ENCODE data around the gene AIRE.

The AIRE gene

GRCh38 chr21:44324854-44325107 lies 39.1 kb downstream of the AIRE start:
- no peak for DNase-seq (ENCODE audit: low read depth in 2 of 2)

- no peak for DNase-seq (ENCODE audit: low read depth in 2 of 2)
These were observed 40.0 kb downstream of the AIRE start for GRCh38 chr21:44325386-44326271.

GRCh38 chr21:44326272-44326647 lies 40.6 kb downstream of the AIRE start:
- no peak for DNase-seq (ENCODE audit: low read depth in 2 of 2)

GRCh38 chr21:44326716-44327602 lies 41.3 kb downstream of the AIRE start:
- no peak for DNase-seq (ENCODE audit: low read depth in 2 of 2)

DNA sequence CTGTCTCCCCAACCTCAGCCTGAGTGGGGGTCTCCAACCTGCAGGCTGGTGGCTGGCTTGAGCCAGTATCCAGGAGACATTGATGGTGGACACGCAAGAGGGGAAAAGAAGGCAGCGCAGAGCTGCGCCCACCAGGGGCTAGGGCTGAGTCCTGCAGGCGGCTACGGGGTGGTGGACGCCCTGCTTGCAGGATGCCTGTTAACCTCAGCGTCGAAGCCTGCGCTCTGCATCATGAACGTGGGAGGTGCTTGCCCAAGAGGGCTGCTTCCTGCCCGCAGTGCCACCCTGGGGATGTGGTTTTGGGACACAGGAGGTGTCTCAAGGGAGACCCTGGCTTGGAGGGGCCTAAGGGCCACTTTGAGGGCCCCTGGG lies 41.9 kb downstream of the AIRE start:
- no peak for DNase-seq (ENCODE audit: low read depth in 2 of 2)

GRCh38 chr21:44328242-44328895 lies 42.7 kb downstream of the AIRE start:
- no peak for DNase-seq (ENCODE audit: low read depth in 2 of 2)

DNA sequence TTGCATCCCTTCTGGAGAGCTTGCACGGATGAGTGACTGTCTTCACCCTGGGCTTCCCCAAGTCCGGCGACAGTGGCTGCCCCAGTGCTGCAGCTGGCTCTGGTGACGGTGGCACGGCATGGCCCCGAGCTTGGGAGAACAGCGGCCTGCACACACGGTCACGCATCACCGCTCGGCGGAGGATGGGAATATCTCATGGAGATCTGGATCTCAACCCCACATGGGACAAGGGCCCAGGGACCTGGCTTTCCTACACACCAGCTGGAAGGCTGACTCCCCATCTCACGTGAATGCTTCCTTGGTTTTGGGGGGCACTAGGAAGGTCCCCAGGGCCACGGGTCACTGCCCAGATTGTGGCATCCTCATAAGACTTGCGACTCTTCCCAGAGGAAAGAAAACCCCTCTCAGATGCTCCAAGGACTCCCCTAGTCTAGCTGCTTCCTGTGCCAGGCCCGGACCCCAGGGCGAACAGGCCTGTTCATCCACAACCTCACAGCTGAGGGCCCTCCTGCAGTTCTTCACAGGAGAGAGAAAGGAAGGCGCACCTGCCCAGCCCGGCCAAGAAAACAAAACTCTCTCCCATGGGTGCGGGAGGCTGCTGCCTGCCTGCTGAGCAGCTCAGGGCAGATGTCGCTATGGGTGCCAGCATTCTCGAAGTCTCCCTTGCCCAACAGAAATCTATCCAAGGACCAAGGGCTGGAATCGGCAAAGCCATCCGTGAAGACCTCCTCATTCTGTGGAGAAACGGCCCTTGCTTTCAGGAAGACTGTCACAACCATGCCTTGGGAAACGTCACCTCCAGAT lies 43.6 kb downstream of the AIRE start:
- no peak for DNase-seq (ENCODE audit: low read depth in 2 of 2)

GRCh38 chr21:44329971-44330681 lies 44.5 kb downstream of the AIRE start:
- no peak for DNase-seq (ENCODE audit: low read depth in 2 of 2)

GRCh38 chr21:44330698-44331097 lies 45.0 kb downstream of the AIRE start:
- DNase-seq (ENCODE audit: low read depth in 2 of 2) = no peak

DNA sequence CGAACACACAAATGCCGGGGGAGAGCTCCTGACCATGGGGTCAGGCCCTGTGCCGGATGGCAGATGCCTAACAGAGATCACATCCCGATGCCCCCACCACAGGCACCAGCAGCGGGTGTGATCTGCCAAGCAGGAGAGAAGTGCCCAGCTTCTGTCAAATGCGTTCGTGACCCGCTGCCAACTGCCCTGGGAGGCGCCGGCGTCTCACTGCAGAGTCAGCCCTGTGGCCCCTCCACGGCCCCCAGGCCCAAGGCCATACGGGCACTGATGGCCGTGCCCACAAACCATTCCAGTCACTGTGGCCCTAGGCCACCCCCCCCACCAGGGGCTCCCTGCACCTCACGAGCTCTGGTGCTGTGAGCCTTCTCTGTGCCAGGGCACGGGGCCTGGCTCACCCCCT lies 45.5 kb downstream of the AIRE start:
- DNase-seq (ENCODE audit: low read depth in 2 of 2) = no peak

- no peak for DNase-seq (ENCODE audit: low read depth in 2 of 2)
These were observed 46.1 kb downstream of the AIRE start for GRCh38 chr21:44331650-44332307.

DNA sequence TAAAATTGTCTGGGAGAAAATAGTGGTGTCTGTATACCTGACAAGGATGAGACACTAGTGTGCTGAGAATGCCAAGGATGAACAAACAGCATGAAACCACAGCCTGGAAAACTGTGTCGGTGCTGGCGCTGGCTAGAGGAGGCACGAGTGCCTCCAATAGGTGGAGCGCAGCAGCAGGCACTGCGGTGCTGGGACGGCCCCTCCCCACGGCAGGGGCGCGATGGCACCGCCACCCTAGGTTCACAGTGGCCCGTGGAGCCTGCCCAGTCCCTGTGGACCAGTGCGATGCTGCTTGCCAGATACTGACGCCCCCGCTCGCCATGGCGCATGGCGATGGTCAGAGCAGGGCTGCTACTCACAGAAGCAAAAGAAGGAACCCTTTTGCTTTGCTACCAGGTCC lies 46.7 kb downstream of the AIRE start:
- DNase-seq (ENCODE audit: low read depth in 2 of 2) = no peak

GRCh38 chr21:44332965-44333364 lies 47.3 kb downstream of the AIRE start:
- DNase-seq (ENCODE audit: low read depth in 2 of 2) = no peak

DNA sequence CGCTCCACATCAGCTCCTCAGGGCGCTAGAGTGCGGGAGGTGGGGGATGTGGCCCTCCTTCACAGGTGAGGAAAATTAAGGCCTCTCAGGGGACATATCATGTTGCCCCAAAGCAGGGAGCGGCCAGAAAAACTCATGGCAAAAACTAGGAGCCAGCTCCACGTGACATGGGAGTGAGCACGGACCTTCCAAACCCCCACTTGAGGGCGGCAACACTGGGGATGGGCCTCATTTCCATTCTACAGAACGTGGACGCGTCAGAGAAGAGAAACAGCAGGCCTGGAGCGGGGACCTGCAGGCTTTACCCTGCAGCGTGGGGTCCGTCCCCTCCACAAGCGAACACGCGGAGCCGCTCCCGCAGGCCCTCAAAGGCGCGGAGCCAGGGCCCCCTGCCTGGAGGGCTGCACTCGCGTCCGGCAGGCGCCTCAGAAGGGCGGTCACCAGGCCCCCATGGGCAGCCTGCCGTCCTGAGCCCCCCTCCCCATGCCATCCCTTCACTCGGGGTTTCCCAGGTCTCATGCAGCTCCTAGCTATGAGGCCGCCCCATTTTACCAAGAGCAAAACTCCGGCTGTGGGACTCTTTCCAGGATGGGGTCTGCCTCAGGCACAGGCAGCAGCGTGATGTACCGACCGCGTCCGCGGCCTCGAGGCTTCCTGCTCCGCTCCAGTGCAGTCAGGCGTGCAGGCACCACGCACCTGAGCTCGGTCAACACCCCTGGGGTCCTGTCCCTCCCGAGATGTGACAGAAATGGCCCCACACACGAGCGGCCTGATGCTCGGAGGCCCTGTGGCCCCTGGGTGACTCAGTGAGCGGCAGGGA lies 48.0 kb downstream of the AIRE start:
- no peak for DNase-seq (ENCODE audit: low read depth in 2 of 2)

GRCh38 chr21:44334329-44335030 lies 48.8 kb downstream of the AIRE start:
- DNase-seq (ENCODE audit: low read depth in 2 of 2) = no peak

GRCh38 chr21:44335266-44336059 lies 49.8 kb downstream of the AIRE start:
- DNase-seq (ENCODE audit: low read depth in 2 of 2) = no peak

GRCh38 chr21:44337449-44337848 lies 51.8 kb downstream of the AIRE start:
- no peak for DNase-seq (ENCODE audit: low read depth in 2 of 2)

Measured in stimulated activated CD8-positive, alpha-beta memory T cell treated with anti-CD3 and anti-CD28 coated beads, Interleukin-7, amount 100 ng/mL, for 4 hours (primary cell).